ACC112 (cell line): Measurements from ENCODE around the gene MCC.

Experiments
- H2AFZ ChIP-seq: fragments of 200-600 bp; sonication (generic); one replicate; pipeline ENCODE4 v1.6.0; 2017; ENCODE audit warnings: antibody characterized with exemption, low read length; ENCODE audit not compliant: unreplicated experiment
- H3K27ac ChIP-seq: fragments of 200-600 bp; sonication (generic); 2 replicates; pipeline ENCODE4 v1.5.1; 2014; ENCODE audit warnings: low read depth, mild to moderate bottlenecking, antibody characterized with exemption, low read length, moderate library complexity
- H3K27me3 ChIP-seq: fragments of 200-600 bp; sonication (generic); 2 replicates; pipeline ENCODE4 v1.6.1; 2014; ENCODE audit warnings: mild to moderate bottlenecking, antibody characterized with exemption, low read length, moderate library complexity, mixed read lengths; ENCODE audit not compliant: insufficient read depth
- H3K36me3 ChIP-seq: fragments of 200-600 bp; sonication (generic); 2 replicates; pipeline ENCODE4 v1.6.1; 2016; ENCODE audit warnings: mild to moderate bottlenecking, antibody characterized with exemption, low read length, moderate library complexity, mixed read lengths; ENCODE audit not compliant: insufficient read depth
- H3K4me1 ChIP-seq: fragments of 200-600 bp; sonication (generic); one replicate; pipeline ENCODE4 v1.6.1; 2016; ENCODE audit warnings: low read length, mixed read lengths; ENCODE audit not compliant: insufficient read depth, unreplicated experiment, control insufficient read depth
- H3K4me3 ChIP-seq: fragments of 200-600 bp; sonication (generic); 2 replicates; pipeline ENCODE4 v1.5.1; 2014; ENCODE audit warnings: mild to moderate bottlenecking, low read depth, low read length
- H3K79me2 ChIP-seq: fragments of 200-600 bp; sonication (generic); one replicate; pipeline ENCODE4 v1.6.0; 2016; ENCODE audit warnings: low read length; ENCODE audit not compliant: control insufficient read depth, unreplicated experiment, insufficient read depth

Gene MCC

GRCh38 chr5:113240032-113240431 is 248.2 kb downstream of the MCC start:
- no peaks in the 10 kb centered on the region for H3K27me3 ChIP-seq
- no peaks in the 10 kb centered on the region for H3K79me2 ChIP-seq
- H3K4me3 ChIP-seq: no peak overlapping the region
- H3K36me3 ChIP-seq: no peaks in the 10 kb centered on the region
- peaks cover 11% of the 10 kb centered on the region for H3K4me1 ChIP-seq
- H2AFZ ChIP-seq: no peak overlapping the region
- no peak overlapping the region for H3K27ac ChIP-seq

- Histone ChIP-seq H3K27ac (no peak overlapping the region), H3K4me1 (peaks cover 14% of the 10 kb centered on the region), H3K79me2 (no peaks in the 10 kb centered on the region), H2AFZ (no peak overlapping the region), H3K27me3 (no peaks in the 10 kb centered on the region), H3K4me3 (no peak overlapping the region), H3K36me3 (no peaks in the 10 kb centered on the region)
Observed at GRCh38 chr5:113237893-113238292, 250.4 kb downstream of the MCC start.

GRCh38 chr5:113236536-113237288 is 251.5 kb downstream of the MCC start:
- H3K4me3 ChIP-seq: no peak overlapping the region
- H3K4me1 ChIP-seq: peaks cover 22% of the 10 kb centered on the region
- H3K36me3 ChIP-seq: no peaks in the 10 kb centered on the region
- H2AFZ ChIP-seq: no peak overlapping the region
- no peak overlapping the region for H3K27ac ChIP-seq
- no peaks in the 10 kb centered on the region for H3K27me3 ChIP-seq
- H3K79me2 ChIP-seq: no peaks in the 10 kb centered on the region

GRCh38 chr5:113235884-113236283 is 252.4 kb downstream of the MCC start:
- no peaks in the 10 kb centered on the region for H3K79me2 ChIP-seq
- H3K4me3 ChIP-seq: no peak overlapping the region
- no peaks in the 10 kb centered on the region for H3K27me3 ChIP-seq
- peaks cover 30% of the 10 kb centered on the region for H3K4me1 ChIP-seq
- no peak overlapping the region for H2AFZ ChIP-seq
- H3K27ac ChIP-seq: no peak overlapping the region
- H3K36me3 ChIP-seq: no peaks in the 10 kb centered on the region

DNA sequence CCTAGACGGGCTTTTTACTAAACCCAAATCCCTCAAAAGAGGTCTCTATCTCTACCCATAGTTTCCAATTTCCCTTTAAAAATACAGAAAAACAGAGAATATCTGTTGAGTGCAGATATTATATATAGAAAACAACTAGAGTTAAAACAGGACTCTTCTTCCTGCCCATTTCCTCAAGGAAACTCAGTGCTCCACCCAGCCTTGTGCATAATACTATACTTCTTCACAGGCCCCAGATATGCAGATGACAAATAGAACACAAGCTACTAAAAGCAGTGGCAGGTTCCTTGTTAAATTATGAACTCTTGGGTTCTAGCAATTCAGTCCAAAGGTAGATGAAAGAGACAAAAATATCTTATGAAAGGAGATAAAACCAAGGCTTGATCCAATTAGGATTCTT is 253.7 kb downstream of the MCC start:
- Histone ChIP-seq H3K4me1 (peaks cover 36% of the 10 kb centered on the region), H2AFZ (no peak overlapping the region), H3K27me3 (no peaks in the 10 kb centered on the region), H3K36me3 (no peaks in the 10 kb centered on the region), H3K27ac (no peak overlapping the region), H3K79me2 (no peaks in the 10 kb centered on the region), H3K4me3 (no peak overlapping the region)

DNA sequence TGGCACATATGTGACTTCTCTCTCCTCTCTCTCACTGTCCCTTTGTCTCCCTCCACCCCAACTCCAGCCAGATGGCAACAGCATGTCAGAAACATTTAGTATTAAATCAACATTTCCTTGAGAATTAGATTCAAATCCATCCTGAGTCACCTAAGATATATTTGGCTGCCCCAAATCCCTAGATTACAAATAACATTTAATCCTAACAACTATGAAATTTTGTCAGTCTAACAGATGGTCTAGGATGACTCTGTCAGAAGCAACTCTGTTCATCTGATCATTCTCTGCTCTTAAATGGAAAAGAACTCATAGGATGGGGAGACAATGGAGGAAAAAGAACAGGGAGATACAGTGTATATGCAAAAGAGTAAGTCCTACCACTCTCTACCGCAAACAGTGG is 254.6 kb downstream of the MCC start:
- Histone ChIP-seq H3K4me1 (peaks cover 36% of the 10 kb centered on the region), H3K27ac (no peak overlapping the region)

DNA sequence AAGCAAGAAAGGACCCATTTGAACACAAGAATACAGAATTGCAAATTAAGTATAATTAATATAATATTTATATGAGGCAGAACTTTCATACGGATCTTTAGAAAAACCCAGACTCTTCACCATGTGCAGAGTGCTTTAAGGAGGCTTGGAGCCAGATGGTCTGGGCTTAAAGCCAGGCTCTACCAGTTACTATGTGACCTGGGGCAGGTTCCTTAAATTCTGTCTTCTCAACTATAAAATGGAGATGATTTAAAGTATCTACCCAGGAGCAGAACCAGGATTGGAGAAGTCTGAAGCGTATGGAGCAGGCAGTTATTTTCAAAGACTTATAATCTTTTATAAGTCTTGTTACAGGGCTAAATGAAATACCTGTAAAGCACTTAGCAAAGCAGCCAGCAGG is 255.6 kb downstream of the MCC start:
- H3K27ac ChIP-seq: peak overlapping the region; percentile 56
- peaks cover 36% of the 10 kb centered on the region for H3K4me1 ChIP-seq
- no peaks in the 10 kb centered on the region for H3K79me2 ChIP-seq

More for the DNA sequence above, 254.6 kb downstream of the MCC start:
- H3K4me3 ChIP-seq: no peak overlapping the region
- no peaks in the 10 kb centered on the region for H3K27me3 ChIP-seq
- H3K36me3 ChIP-seq: no peaks in the 10 kb centered on the region
- no peak overlapping the region for H2AFZ ChIP-seq
- no peaks in the 10 kb centered on the region for H3K79me2 ChIP-seq

GRCh38 chr5:113232221-113232620 is 256.0 kb downstream of the MCC start:
- Histone ChIP-seq H3K79me2 (no peaks in the 10 kb centered on the region), H2AFZ (no peak overlapping the region), H3K27me3 (no peaks in the 10 kb centered on the region), H3K4me3 (peak overlapping the region; percentile 6; the same call in 1 of the 2 replicates), H3K27ac (peak overlapping the region; percentile 56), H3K4me1 (peaks cover 36% of the 10 kb centered on the region), H3K36me3 (no peaks in the 10 kb centered on the region)

More for the DNA sequence above, 255.6 kb downstream of the MCC start:
- Histone ChIP-seq H3K4me3 (peak overlapping the region; percentile 6; the same call in 1 of the 2 replicates), H2AFZ (no peak overlapping the region), H3K36me3 (no peaks in the 10 kb centered on the region), H3K27me3 (no peaks in the 10 kb centered on the region)

- no peaks in the 10 kb centered on the region for H3K27me3 ChIP-seq
Observed at GRCh38 chr5:113231653-113232000, 256.6 kb downstream of the MCC start.

GRCh38 chr5:113230711-113231652 is 257.3 kb downstream of the MCC start:
- H3K27ac ChIP-seq: peak overlapping the region; percentile 56
- H3K4me1 ChIP-seq: peaks cover 36% of the 10 kb centered on the region
- H3K27me3 ChIP-seq: no peaks in the 10 kb centered on the region
- no peak overlapping the region for H2AFZ ChIP-seq
- peak overlapping the region; percentile 32 for H3K4me3 ChIP-seq
- H3K79me2 ChIP-seq: no peaks in the 10 kb centered on the region
- no peaks in the 10 kb centered on the region for H3K36me3 ChIP-seq

More at GRCh38 chr5:113231653-113232000, 256.6 kb downstream of the MCC start:
- Histone ChIP-seq H2AFZ (no peak overlapping the region), H3K4me1 (peaks cover 36% of the 10 kb centered on the region), H3K36me3 (no peaks in the 10 kb centered on the region), H3K4me3 (no peak overlapping the region), H3K27ac (peak overlapping the region; percentile 56), H3K79me2 (no peaks in the 10 kb centered on the region)
